ENCODE measurements around the gene KCNMB4.

- no peak for TF ChIP-seq CTCF (IDR thresholded peaks at IDR 0.05)
- TF ChIP-seq POLR2A (IDR thresholded peaks at IDR 0.05; ENCODE audit: low read depth): no peak
- TF ChIP-seq EP300 (IDR thresholded peaks at IDR 0.05): no peak
These were observed 101.4 kb downstream of the KCNMB4 start for GRCh38 chr12:70467476-70467875.

Data from esophagus muscularis mucosa (tissue), 4 donors.